Mammary epithelial cell (primary cell): ENCODE measurements around the gene ESM1.

Source experiments
- EZH2 ChIP-seq: IDR thresholded peaks from 2 replicates; pipeline ENCODE4 v1.6.1; 2012; ENCODE audit warnings: low read length, inconsistent platforms, borderline replicate concordance
- TF ChIP-seq, protein P1 (sequence below), 2 donors: IDR thresholded peaks in 1 of 2; conservative IDR thresholded peaks in 1 of 2; 2 replicates each; pipeline ENCODE4 v1.5.1; 2011 to 2012; ENCODE audit warnings: inconsistent platforms in 2 of 2, low read length in 2 of 2, mild to moderate bottlenecking in 2 of 2, control low read depth in 1 of 2, low read depth in 1 of 2; ENCODE audit not compliant: insufficient read depth in 1 of 2; ENCODE audit errors: extremely low read depth in 1 of 2

DNA sequence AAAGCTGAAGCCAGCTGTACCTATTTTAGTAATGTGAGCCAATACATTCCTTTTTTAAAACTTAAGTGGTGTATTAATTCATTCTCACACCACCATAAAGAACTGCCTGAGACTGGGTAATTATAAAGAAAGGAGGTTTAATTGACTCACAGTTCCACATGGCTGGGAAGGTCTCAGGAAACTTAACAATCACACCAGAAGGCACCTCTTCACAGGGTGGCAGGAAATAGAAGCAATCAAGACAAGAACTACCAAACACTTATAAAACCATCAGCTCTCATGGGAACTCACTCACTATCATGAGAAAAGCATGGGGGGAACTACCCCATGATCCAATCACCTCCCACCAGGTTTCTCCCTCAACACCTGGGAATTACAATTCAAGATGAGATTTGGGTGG lies 21.0 kb downstream of the ESM1 start:
- TF ChIP-seq, protein P1, sequence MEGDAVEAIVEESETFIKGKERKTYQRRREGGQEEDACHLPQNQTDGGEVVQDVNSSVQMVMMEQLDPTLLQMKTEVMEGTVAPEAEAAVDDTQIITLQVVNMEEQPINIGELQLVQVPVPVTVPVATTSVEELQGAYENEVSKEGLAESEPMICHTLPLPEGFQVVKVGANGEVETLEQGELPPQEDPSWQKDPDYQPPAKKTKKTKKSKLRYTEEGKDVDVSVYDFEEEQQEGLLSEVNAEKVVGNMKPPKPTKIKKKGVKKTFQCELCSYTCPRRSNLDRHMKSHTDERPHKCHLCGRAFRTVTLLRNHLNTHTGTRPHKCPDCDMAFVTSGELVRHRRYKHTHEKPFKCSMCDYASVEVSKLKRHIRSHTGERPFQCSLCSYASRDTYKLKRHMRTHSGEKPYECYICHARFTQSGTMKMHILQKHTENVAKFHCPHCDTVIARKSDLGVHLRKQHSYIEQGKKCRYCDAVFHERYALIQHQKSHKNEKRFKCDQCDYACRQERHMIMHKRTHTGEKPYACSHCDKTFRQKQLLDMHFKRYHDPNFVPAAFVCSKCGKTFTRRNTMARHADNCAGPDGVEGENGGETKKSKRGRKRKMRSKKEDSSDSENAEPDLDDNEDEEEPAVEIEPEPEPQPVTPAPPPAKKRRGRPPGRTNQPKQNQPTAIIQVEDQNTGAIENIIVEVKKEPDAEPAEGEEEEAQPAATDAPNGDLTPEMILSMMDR (conservative IDR thresholded peaks at IDR 0.05 in 1 of 2, IDR thresholded peaks at IDR 0.05 in 1 of 2; ENCODE audit: extremely low read depth in 1 of 2, insufficient read depth in 1 of 2, low read depth in 1 of 2, low read length in 2 of 2): no peak
- TF ChIP-seq EZH2: no peak
